HG02798 (cell line): ENCODE results near the gene ST8SIA6.
"Not testable (repeated sequence)": the region's sequence is repeated elsewhere in the genome, so short reads cannot be mapped to it uniquely, and the experiment has no call there.

Experiments
- ATAC-seq: cut with Tn5 transposase; IDR thresholded peaks from one replicate; pipeline ENCODE4 v1.9.1; 2021; ENCODE audit warnings: mild to moderate bottlenecking; ENCODE audit not compliant: unreplicated experiment, poor library complexity

The ST8SIA6 gene

GRCh38 chr10:17428351-17429097, 25.9 kb downstream of the ST8SIA6 start:
- no peak for ATAC-seq

GRCh38 chr10:17427666-17428350, 26.6 kb downstream of the ST8SIA6 start:
- ATAC-seq: no peak

GRCh38 chr10:17427201-17427600, 27.2 kb downstream of the ST8SIA6 start:
- no peak for ATAC-seq

- no peak for ATAC-seq
These were observed 28.1 kb downstream of the ST8SIA6 start for GRCh38 chr10:17426263-17426750.

GRCh38 chr10:17425584-17426262, 28.7 kb downstream of the ST8SIA6 start:
- ATAC-seq: no peak

- no peak for ATAC-seq
These were observed 30.7 kb downstream of the ST8SIA6 start for GRCh38 chr10:17423632-17424186.

GRCh38 chr10:17422931-17423330, 31.5 kb downstream of the ST8SIA6 start:
- ATAC-seq: no peak

GRCh38 chr10:17418249-17418648, 36.1 kb downstream of the ST8SIA6 start:
- no peak for ATAC-seq

- ATAC-seq: no peak
These were observed 37.8 kb downstream of the ST8SIA6 start for GRCh38 chr10:17416442-17417211.

GRCh38 chr10:17415046-17415658, 39.2 kb downstream of the ST8SIA6 start:
- ATAC-seq: no peak

GRCh38 chr10:17414484-17414883, 39.9 kb downstream of the ST8SIA6 start:
- ATAC-seq: no peak

- ATAC-seq: no peak
These were observed 40.5 kb downstream of the ST8SIA6 start for GRCh38 chr10:17413876-17414275.

GRCh38 chr10:17412323-17412722, 42.1 kb downstream of the ST8SIA6 start:
- no peak for ATAC-seq

GRCh38 chr10:17410907-17411306, 43.5 kb downstream of the ST8SIA6 start:
- ATAC-seq: no peak

- no peak for ATAC-seq
These were observed 45.1 kb downstream of the ST8SIA6 start for GRCh38 chr10:17409170-17409733.

GRCh38 chr10:17407047-17407446, 47.3 kb downstream of the ST8SIA6 start:
- ATAC-seq: no peak

GRCh38 chr10:17406036-17406834, 48.2 kb downstream of the ST8SIA6 start:
- no peak for ATAC-seq

GRCh38 chr10:17403161-17403560, 51.2 kb downstream of the ST8SIA6 start:
- no peak for ATAC-seq

- not testable (repeated sequence) for ATAC-seq
These were observed 52.4 kb downstream of the ST8SIA6 start for GRCh38 chr10:17402040-17402439.
